ENCODE measurements around the gene DLX5.

Gene DLX5

GRCh38 chr7:97018126-97018601, 6.5 kb downstream of the DLX5 start:
- DNase-seq: no peak

- DNase-seq: no peak
Measured at GRCh38 chr7:97017192-97018125, 7.2 kb downstream of the DLX5 start.

- no peak for DNase-seq
Measured at GRCh38 chr7:97016381-97017191, 8.0 kb downstream of the DLX5 start.

- no peak for DNase-seq
Measured at GRCh38 chr7:97015756-97016380, 8.8 kb downstream of the DLX5 start.

GRCh38 chr7:97015279-97015678, 9.4 kb downstream of the DLX5 start:
- no peak for DNase-seq

GRCh38 chr7:97014145-97014750, 10.4 kb downstream of the DLX5 start:
- no peak for DNase-seq

- no peak for DNase-seq
Measured at GRCh38 chr7:97013845-97014134, 10.8 kb downstream of the DLX5 start.

- DNase-seq: no peak
Measured at GRCh38 chr7:97013134-97013844, 11.3 kb downstream of the DLX5 start.

GRCh38 chr7:97012365-97013133, 12.1 kb downstream of the DLX5 start:
- no peak for DNase-seq

- DNase-seq: no peak
Measured at GRCh38 chr7:97011536-97012364, 12.9 kb downstream of the DLX5 start.

- DNase-seq: no peak
Measured at GRCh38 chr7:97011104-97011503, 13.5 kb downstream of the DLX5 start.

GRCh38 chr7:97009753-97010732, 14.6 kb downstream of the DLX5 start:
- DNase-seq: no peak

- DNase-seq: no peak
Measured at GRCh38 chr7:97008275-97008917, 16.2 kb downstream of the DLX5 start.

GRCh38 chr7:97007583-97007861, 17.1 kb downstream of the DLX5 start:
- DNase-seq: no peak

- DNase-seq: no peak
Measured at GRCh38 chr7:97006816-97007582, 17.6 kb downstream of the DLX5 start.

GRCh38 chr7:97006055-97006815, 18.4 kb downstream of the DLX5 start:
- no peak for DNase-seq
